Loucy (cell line): ENCODE results near the gene EPAS1.

Experiments used
- CTCF ChIP-seq: fragments of 200-600 bp; sonication (generic); conservative IDR thresholded peaks from 2 replicates; pipeline ENCODE4 v1.5.1; 2014; ENCODE audit warnings: mild to moderate bottlenecking, antibody characterized with exemption, low read length
- EZH2phosphoT487 ChIP-seq: fragments of 200-600 bp; IDR thresholded peaks from 2 replicates; pipeline ENCODE4 v1.6.1; 2018; ENCODE audit warnings: antibody characterized with exemption, mild to moderate bottlenecking, moderate library complexity, borderline replicate concordance

GRCh38 chr2:46284260-46284659, 12.9 kb upstream of the EPAS1 start:
- TF ChIP-seq CTCF, result no peak
- no peak for TF ChIP-seq EZH2phosphoT487
